ENCODE data around the gene CHST2. TPM values are rescaled to one million over a fixed set of nuclear protein-coding genes. Genes with fewer than 3 reads are reported as not detected.

CHST2 gene
- total and polyA plus RNA-seq, 2 donors (not counting 3 experiments of a cell fraction or from before 2014, with no cell fraction given) = 4.3 to 6.5 TPM

GRCh38 chr3:143122608-143123352 lies 3.2 kb downstream of the CHST2 start:
- Histone ChIP-seq H3K4me1 (ENCODE audit: control insufficient read depth, extremely low read depth, insufficient read depth, low read length) (peaks cover 5% of the 10 kb centered on the region), H3K27me3 (ENCODE audit: control insufficient read depth in 2 of 2, insufficient read depth in 2 of 2, low read length in 2 of 2) (no peaks in the 10 kb centered on the region), H2AFZ (ENCODE audit: low read depth, low read length) (no peak overlapping the region), H3K9me3 (replicated peaks; ENCODE audit: control insufficient read depth, insufficient read depth, low read length) (no peaks in the 10 kb centered on the region), H3K9ac (replicated peaks; ENCODE audit: extremely low read depth, insufficient read depth, low read length) (no peak overlapping the region), H3K4me2 (ENCODE audit: insufficient read depth, low read length) (no peak overlapping the region), H3K79me2 (ENCODE audit: control insufficient read depth, insufficient read depth, low read length) (no peaks in the 10 kb centered on the region), H3K27ac (ENCODE audit: insufficient read depth, low read depth, low read length) (no peak overlapping the region), H4K20me1 (replicated peaks; ENCODE audit: control insufficient read depth, extremely low read depth, insufficient read depth, low read length) (no peaks in the 10 kb centered on the region), H3K9me1 (replicated peaks; ENCODE audit: control insufficient read depth, extremely low read depth, insufficient read depth, low read length) (no peaks in the 10 kb centered on the region), H3K36me3 (ENCODE audit: control insufficient read depth in 2 of 2, extremely low read depth in 1 of 2, insufficient read depth in 2 of 2, low read length in 2 of 2) (peaks cover 0 to 2% of the 10 kb centered on the region in 2 experiments), H3K4me3 (replicated peaks in 1 of 3; ENCODE audit: insufficient read depth in 1 of 3, low read depth in 1 of 3, low read length in 3 of 3) (no peak overlapping the region)
- no peak for DNase-seq (ENCODE audit: low read depth, low spot score)
- dilution Hi-C loops (cut with MboI; ENCODE audit: extremely low pct_ligation_motif_present, low sequenced_read_pairs) (no loop called here), intact Hi-C loops (cut with micrococcal nuclease) (loop anchor here (5.0 kb wide), 3 partner anchors 120 to 455 kb away; partner anchors contain the start of gene U2SURP)
- ChIA-PET POLR2A (no interaction called here), CTCF (interaction anchor here (0.6 to 2.7 kb wide), 3 partner anchors 10 to 552 kb away, joined by 3 to 10 read pairs (median 4); no protein-coding TSS in a partner anchor)
- TF ChIP-seq POLR2AphosphoS5 (IDR thresholded peaks at IDR 0.05; ENCODE audit: insufficient read depth, low read depth, low read length) = no peak
- TF ChIP-seq, protein P1, sequence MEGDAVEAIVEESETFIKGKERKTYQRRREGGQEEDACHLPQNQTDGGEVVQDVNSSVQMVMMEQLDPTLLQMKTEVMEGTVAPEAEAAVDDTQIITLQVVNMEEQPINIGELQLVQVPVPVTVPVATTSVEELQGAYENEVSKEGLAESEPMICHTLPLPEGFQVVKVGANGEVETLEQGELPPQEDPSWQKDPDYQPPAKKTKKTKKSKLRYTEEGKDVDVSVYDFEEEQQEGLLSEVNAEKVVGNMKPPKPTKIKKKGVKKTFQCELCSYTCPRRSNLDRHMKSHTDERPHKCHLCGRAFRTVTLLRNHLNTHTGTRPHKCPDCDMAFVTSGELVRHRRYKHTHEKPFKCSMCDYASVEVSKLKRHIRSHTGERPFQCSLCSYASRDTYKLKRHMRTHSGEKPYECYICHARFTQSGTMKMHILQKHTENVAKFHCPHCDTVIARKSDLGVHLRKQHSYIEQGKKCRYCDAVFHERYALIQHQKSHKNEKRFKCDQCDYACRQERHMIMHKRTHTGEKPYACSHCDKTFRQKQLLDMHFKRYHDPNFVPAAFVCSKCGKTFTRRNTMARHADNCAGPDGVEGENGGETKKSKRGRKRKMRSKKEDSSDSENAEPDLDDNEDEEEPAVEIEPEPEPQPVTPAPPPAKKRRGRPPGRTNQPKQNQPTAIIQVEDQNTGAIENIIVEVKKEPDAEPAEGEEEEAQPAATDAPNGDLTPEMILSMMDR (IDR thresholded peaks at IDR 0.05; ENCODE audit: extremely low read depth in 1 of 2, insufficient read depth in 1 of 2, low read depth in 1 of 2, low read length in 2 of 2) = no peak
- TF ChIP-seq MAX (IDR thresholded peaks at IDR 0.05; ENCODE audit: insufficient read depth, insufficient read length) = no peak
- TF ChIP-seq GATA2 (IDR thresholded peaks at IDR 0.05; ENCODE audit: insufficient read depth, insufficient read length, low read depth, low read length) = no peak
- TF ChIP-seq MYC (IDR thresholded peaks at IDR 0.05; ENCODE audit: low read depth, low read length) = no peak
- TF ChIP-seq FOS (IDR thresholded peaks at IDR 0.05; ENCODE audit: borderline replicate concordance, insufficient read depth, low read length) = no peak
- no peak for TF ChIP-seq EZH2 (IDR thresholded peaks at IDR 0.05; ENCODE audit: borderline replicate concordance, low read depth, low read length, severe bottlenecking)
- no peak for TF ChIP-seq POLR2A (IDR thresholded peaks at IDR 0.05; ENCODE audit: low read depth, low read length)
- no peak for TF ChIP-seq JUN (IDR thresholded peaks at IDR 0.05; ENCODE audit: borderline replicate concordance, insufficient read depth, insufficient read length, low read depth)
- no TSS peak for BruUV-seq (replicated peaks)
- no peak for FAIRE-seq

Data from endothelial cell of umbilical vein (primary cell).